Hematopoietic multipotent progenitor cell treated with erythropoietin and hydrocortisone succinate and interleukin-3 and kit ligand, for 15 days (in vitro differentiated cells): ENCODE measurements around the gene FBXO17.

Experiments used
- DNase-seq: peaks from one replicate; pipeline ENCODE4 v3.0.0-alpha.2; 2015; ENCODE audit warnings: low spot score

FBXO17 gene

DNA sequence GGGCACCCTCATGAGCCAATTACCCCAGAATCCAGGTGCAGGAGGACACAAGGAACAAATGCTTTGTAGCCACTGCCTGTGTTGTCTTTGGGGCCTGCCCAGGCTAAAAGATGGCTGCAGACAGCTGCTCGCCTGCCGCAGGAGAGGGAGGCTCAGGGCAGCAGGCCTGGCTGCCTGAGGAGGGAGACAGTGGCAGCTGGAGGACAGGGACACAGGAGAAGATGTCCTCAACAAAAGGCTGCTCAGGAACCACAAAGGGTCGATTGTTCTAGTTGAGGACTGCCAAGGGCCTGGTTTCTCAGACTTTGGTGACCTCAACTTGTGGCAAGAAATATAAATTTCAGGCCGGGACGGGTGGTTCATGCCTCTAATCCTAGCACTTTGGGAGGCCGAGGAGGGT is 83.8 kb downstream of the FBXO17 start:
- DNase-seq, result no peak
